NCI-H2171 treated with DMSO at 0.1 percent for 48 hours (cell line): Measurements from ENCODE around the gene PCDH8.

Source experiments
- DNase-seq: peaks from one replicate; lab custom pipeline; 2025; lab: John Stamatoyannopoulos, UW

PCDH8 gene

GRCh38 chr13:52848455-52849195 lies at the start of gene PCDH8:
Gene PCDH8, minus strand, starts transcription at chr13:52848640. Its CDS starts 204 bp downstream, at chr13:52848436.
- peak; percentile 93 for DNase-seq

GRCh38 chr13:52896827-52897659 lies 48.6 kb upstream of the PCDH8 start:
- DNase-seq, result peak; percentile 90

- DNase-seq, result no peak
Measured at GRCh38 chr13:52894413-52894812, 46.0 kb upstream of the PCDH8 start.

- no peak for DNase-seq
Measured at GRCh38 chr13:52892925-52893324, 44.5 kb upstream of the PCDH8 start.

GRCh38 chr13:52891706-52892105 lies 43.3 kb upstream of the PCDH8 start:
- DNase-seq, result no peak

GRCh38 chr13:52887165-52887564 lies 38.7 kb upstream of the PCDH8 start:
- no peak for DNase-seq

GRCh38 chr13:52885141-52885540 lies 36.7 kb upstream of the PCDH8 start:
- DNase-seq, result no peak

- DNase-seq, result no peak
Measured at GRCh38 chr13:52884429-52885010, 36.1 kb upstream of the PCDH8 start.

GRCh38 chr13:52882785-52883184 lies 34.3 kb upstream of the PCDH8 start:
- no peak for DNase-seq

GRCh38 chr13:52879950-52880741 lies 31.7 kb upstream of the PCDH8 start:
- DNase-seq, result peak; percentile 90

- DNase-seq, result peak; percentile 15
Measured at GRCh38 chr13:52878831-52879230, 30.4 kb upstream of the PCDH8 start.

- DNase-seq, result no peak
Measured at GRCh38 chr13:52870143-52870542, 21.7 kb upstream of the PCDH8 start.

- no peak for DNase-seq
Measured at GRCh38 chr13:52869621-52870020, 21.2 kb upstream of the PCDH8 start.

- DNase-seq, result no peak
Measured at GRCh38 chr13:52869050-52869449, 20.6 kb upstream of the PCDH8 start.

- peak; percentile 45 for DNase-seq
Measured at GRCh38 chr13:52868190-52868589, 19.8 kb upstream of the PCDH8 start.

- no peak for DNase-seq
Measured at GRCh38 chr13:52864941-52865340, 16.5 kb upstream of the PCDH8 start.

- peak; percentile 39 for DNase-seq
Measured at GRCh38 chr13:52862358-52863206, 14.1 kb upstream of the PCDH8 start.

- peak; percentile 85 for DNase-seq
Measured at GRCh38 chr13:52852444-52852843, 4.0 kb upstream of the PCDH8 start.

GRCh38 chr13:52851137-52851962 lies 2.9 kb upstream of the PCDH8 start:
- DNase-seq, result peak; percentile 79
